ENCODE measurements around the gene WDTC1.
A peak's percentile ranks its signal among the peaks of the same experiment; 100 is the strongest.

WDTC1 gene

GRCh38 chr1:27257155-27257554 is 22.7 kb downstream of the WDTC1 start:
- no peak for TF ChIP-seq CTCF (IDR thresholded peaks at IDR 0.05; ENCODE audit: low read depth, low read length)
- no peak for DNase-seq (ENCODE audit: extremely low read depth, low read depth)

DNA sequence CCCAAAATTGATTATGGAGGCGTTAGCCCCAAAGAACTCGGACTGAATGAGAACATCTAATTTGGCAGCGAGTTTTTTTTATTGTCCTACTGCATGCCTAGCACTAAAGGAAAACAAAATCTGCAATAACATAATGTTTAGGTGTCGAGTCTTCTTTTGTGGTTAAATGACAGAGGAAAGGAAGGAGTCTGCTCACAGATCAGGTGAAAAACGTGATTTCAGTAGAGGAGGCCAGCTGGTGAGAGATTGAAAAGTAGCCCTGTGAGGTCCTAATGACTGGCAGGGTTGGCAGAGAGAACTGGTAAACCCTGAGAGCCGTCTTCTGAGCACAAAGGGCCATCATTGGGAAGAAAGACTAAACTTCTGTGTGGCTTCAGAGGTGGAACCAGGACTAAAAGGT is 24.2 kb downstream of the WDTC1 start:
- DNase-seq (ENCODE audit: extremely low read depth, low read depth) = no peak
- TF ChIP-seq CTCF (IDR thresholded peaks at IDR 0.05; ENCODE audit: low read depth, low read length) = no peak

DNA sequence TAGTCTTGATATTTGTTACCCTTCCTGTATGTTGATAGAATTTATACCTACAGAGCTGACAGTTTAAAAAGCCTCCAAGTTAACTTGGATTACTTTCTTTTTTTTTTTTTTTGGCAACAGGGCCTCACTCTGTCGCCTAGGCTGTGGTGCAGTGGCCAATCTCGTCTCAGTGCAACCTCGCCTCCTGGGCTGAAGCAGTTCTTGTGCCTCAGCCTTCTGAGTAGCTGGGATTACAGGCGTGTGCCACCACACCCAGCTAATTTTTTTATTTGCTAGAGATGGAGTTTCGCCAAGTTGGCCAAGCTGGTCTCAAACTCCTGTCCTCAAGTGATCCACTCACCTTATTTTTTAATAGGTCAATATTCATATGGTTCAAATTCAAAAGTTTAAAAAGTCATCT is 32.7 kb downstream of the WDTC1 start:
- TF ChIP-seq CTCF (IDR thresholded peaks at IDR 0.05; ENCODE audit: low read depth, low read length) = no peak

GRCh38 chr1:27269276-27269675 is 34.8 kb downstream of the WDTC1 start:
- no peak for DNase-seq (ENCODE audit: extremely low read depth, low read depth)
- no peak for TF ChIP-seq CTCF (IDR thresholded peaks at IDR 0.05; ENCODE audit: low read depth, low read length)

More for the DNA sequence above, 32.7 kb downstream of the WDTC1 start:
- no peak for DNase-seq (ENCODE audit: extremely low read depth, low read depth)

GRCh38 chr1:27274204-27274603 is 39.8 kb downstream of the WDTC1 start:
- TF ChIP-seq CTCF (IDR thresholded peaks at IDR 0.05; ENCODE audit: low read depth, low read length) = no peak
- DNase-seq (ENCODE audit: extremely low read depth, low read depth) = no peak

DNA sequence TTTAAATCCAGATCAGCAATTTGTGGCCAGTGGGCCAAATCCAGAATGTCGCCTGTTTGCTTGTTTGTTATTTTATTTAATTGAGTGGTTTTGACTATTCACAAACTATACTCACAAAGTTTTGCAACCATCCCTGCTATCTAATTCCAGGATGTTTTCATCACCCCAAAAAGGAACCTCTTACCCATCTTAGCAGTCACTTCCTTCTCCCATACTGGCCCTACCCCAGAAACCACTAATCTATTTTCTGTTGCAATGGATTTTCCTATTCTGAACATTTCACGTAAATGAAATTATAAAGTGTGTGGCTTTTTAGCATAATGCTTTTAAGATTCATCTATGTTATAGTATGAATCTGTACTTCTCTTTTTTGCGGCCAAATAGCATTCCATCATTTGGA is 41.3 kb downstream of the WDTC1 start:
- no peak for TF ChIP-seq CTCF (IDR thresholded peaks at IDR 0.05; ENCODE audit: low read depth, low read length)
- DNase-seq (ENCODE audit: extremely low read depth, low read depth) = no peak

- peak; percentile 83 for TF ChIP-seq CTCF (IDR thresholded peaks at IDR 0.05; ENCODE audit: low read depth, low read length)
- DNase-seq (ENCODE audit: extremely low read depth, low read depth) = peak; percentile 35
These were observed 50.2 kb downstream of the WDTC1 start for GRCh38 chr1:27284425-27285273.

Measured in AG09319 (cell line).